Activated CD4-positive, alpha-beta memory T cell treated with anti-CD3 and anti-CD28 coated beads for 36 hours (primary cell): Measurements from ENCODE around the gene SAMD15. TPM values are rescaled to one million over a fixed set of nuclear protein-coding genes. Genes with fewer than 3 reads are reported as not detected.
"Not testable (repeated sequence)": the region's sequence is repeated elsewhere in the genome, so short reads cannot be mapped to it uniquely, and the experiment has no call there.

Source experiments
- CTCF ChIA-PET: fragments of 350-600 bp; sonication (Branson Sonifier 250); formaldehyde crosslinking; loops from one replicate; lab custom pipeline; 2021; ENCODE audit warnings: antibody characterized with exemption, inconsistent platforms; lab: Charles Lee
- POLR2A ChIA-PET: fragments of 350-600 bp; sonication (Branson Sonifier 250); formaldehyde crosslinking; loops from one replicate; lab custom pipeline; 2021; ENCODE audit warnings: antibody characterized with exemption; lab: Charles Lee
- DNase-seq: peaks from one replicate; pipeline ENCODE4 v3.0.0-alpha.2; 2020
- H3K27ac Mint-ChIP-seq: one replicate; pipeline ENCODE4 v1.8.0; 2021; ENCODE audit warnings: mixed read lengths
- H3K27me3 Mint-ChIP-seq: one replicate; pipeline ENCODE4 v1.8.0; 2021; ENCODE audit warnings: mixed read lengths
- H3K36me3 Mint-ChIP-seq: one replicate; pipeline ENCODE4 v1.8.0; 2021; ENCODE audit warnings: mixed read lengths
- H3K4me1 Mint-ChIP-seq: one replicate; pipeline ENCODE4 v1.8.0; 2021; ENCODE audit warnings: low read depth, mixed read lengths
- H3K4me3 Mint-ChIP-seq: one replicate; pipeline ENCODE4 v1.8.0; 2021; ENCODE audit warnings: mild to moderate bottlenecking, mixed read lengths
- H3K9me3 Mint-ChIP-seq: one replicate; pipeline ENCODE4 v1.8.0; 2021; ENCODE audit warnings: mixed read lengths
- intact Hi-C: fragments of 100-400 bp; cut with micrococcal nuclease; formaldehyde crosslinking; loops from one replicate; pipeline ENCODE4 v1.15.1; 2023
- total RNA-seq, 2 experiments: library from RNA; stranded (reverse); gene quantifications; one replicate each; pipeline ENCODE4 v1.2.3, GENCODE V29; 2021

The SAMD15 gene
- under 1 TPM in 1 of 2 experiments, not detected in 1; 0.38 TPM for total RNA-seq

DNA sequence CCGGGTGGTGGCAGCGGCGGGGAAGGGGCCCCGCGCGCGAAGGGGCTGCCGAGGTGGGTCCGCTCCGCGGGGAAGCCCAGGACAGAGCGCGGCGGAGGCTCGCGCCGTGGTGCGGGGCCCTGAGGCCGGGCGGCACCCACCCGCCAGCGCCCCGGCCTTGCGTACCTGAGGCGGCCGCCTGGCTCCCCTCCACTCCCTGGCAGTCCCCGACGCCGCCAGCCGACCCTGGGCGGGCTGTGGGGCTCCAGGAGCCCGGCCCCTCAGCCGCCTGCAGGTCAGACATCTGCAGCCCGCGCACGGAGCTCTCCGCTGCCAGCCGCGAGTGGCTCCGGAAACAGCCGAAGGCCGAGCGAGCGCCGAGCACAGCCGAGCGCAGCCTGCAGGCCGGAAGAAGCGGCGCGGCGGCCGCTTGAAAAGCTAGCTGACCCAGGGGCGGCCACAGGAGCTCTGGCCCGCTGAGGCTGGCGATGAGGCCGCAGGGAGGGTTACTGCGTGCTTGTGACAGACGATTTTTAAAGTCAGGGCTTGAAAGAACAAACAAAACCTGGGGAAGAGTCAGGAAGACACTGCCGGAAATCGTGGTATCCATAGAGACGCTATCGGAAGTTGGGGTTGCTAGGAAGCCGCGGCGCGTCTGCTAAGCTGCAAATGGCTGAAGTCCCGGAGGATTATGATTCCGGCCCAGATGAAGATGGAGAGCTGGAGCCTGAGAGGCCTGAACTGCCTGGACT, at the start of gene SAMD15, which contains the start of gene TMED8:
TSS of gene SAMD15 (plus strand) at position 609 of the 731 bp plus-strand sequence. CDS start at position 649, 40 bp downstream.
TSS of gene TMED8 (minus strand) at position 324 of the 731 bp plus-strand sequence. CDS start at position 283, 41 bp downstream.
- peak within 1 kb of the TSS; percentile 82 for H3K27ac Mint-ChIP-seq

DNA sequence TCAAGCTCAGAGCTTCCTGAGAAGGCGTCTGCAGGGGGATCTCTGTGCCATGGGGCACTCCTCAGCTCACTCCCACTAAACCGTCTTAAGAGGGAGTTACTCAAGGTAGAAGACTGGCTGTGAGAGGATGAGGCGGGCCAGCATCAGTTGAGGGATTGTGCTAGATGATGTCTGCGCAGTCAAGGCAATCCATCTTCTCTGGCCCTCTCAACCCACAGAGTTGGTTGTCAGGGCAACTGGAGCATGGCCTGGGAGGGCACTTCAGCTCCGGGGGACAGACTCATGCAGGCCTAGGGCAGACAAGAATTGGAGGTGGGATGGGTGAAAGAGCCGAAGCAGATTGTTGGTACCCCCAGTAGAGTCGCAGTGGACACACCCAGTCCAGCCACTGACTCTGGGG, 47.3 kb upstream of the SAMD15 start:
- Mint-ChIP-seq H3K4me3 (no peak overlapping the region), H3K27me3 (no peaks in the 10 kb centered on the region), H3K4me1 (no peaks in the 10 kb centered on the region), H3K9me3 (no peaks in the 10 kb centered on the region), H3K36me3 (no peaks in the 10 kb centered on the region), H3K27ac (no peak overlapping the region)
- ChIA-PET POLR2A (no interaction called here), CTCF (interaction anchor here (0.8 kb wide), 1 partner anchor 14 kb away, joined by 4 read pairs; no protein-coding TSS in a partner anchor)
- intact Hi-C loops = no loop called here
- DNase-seq = no peak

More for the DNA sequence above, at the start of gene SAMD15, which contains the start of gene TMED8:
- Mint-ChIP-seq H3K36me3 (peaks cover 20% of the 10 kb centered on the region), H3K9me3 (no peaks in the 10 kb centered on the region), H3K4me1 (peaks cover 42% of the 10 kb centered on the region), H3K4me3 (peak within 1 kb of the TSS; percentile 92), H3K27me3 (no peaks in the 10 kb centered on the region)
- intact Hi-C loops = loop anchor here (1.0 to 10.0 kb wide), 5 partner anchors 56 to 358 kb away; partner anchors contain the start of genes ALKBH1, CIPC, GSTZ1 and SLIRP
- DNase-seq = peak; percentile 88
- ChIA-PET CTCF (interaction anchor here (0.6 to 1.5 kb wide), 14 partner anchors 18 to 331 kb away, joined by 3 to 9 read pairs (median 3); partner anchors contain the start of genes GSTZ1, POMT2 and VIPAS39), POLR2A (interaction anchor here (0.6 to 1.8 kb wide), 7 partner anchors 56 to 332 kb away, joined by 3 to 14 read pairs (median 4); partner anchors contain the start of genes AHSA1, GSTZ1, POMT2 and VIPAS39)

DNA sequence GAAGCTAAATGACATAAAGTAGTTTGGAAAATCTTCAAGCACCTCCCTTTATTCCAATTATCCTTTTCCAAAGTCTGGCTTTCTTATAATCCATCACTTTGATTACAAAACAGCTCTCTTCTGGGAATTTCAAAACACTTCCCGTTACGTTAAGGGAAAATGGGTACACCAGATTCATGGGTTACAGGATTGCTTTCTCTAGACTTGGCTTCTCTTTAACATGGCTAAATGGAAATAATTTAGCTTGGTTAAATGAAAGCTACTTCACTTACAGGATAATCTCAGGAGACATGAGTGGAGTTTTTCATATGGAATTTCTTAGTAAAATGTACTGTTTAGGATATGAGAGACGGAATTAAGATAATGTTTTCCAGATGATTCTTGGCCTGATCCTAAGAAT, 41.6 kb upstream of the SAMD15 start:
- no peaks in the 10 kb centered on the region for H3K9me3 Mint-ChIP-seq
- POLR2A ChIA-PET = no interaction called here
- peaks cover 2% of the 10 kb centered on the region for H3K36me3 Mint-ChIP-seq
- DNase-seq = no peak
- no peaks in the 10 kb centered on the region for H3K4me1 Mint-ChIP-seq
- H3K27me3 Mint-ChIP-seq = no peaks in the 10 kb centered on the region
- CTCF ChIA-PET = interaction anchor here (2.9 kb wide), 1 partner anchor 20 kb away, joined by 11 read pairs; no protein-coding TSS in a partner anchor
- no peak overlapping the region for H3K27ac Mint-ChIP-seq
- H3K4me3 Mint-ChIP-seq = no peak overlapping the region
- intact Hi-C loops = no loop called here

DNA sequence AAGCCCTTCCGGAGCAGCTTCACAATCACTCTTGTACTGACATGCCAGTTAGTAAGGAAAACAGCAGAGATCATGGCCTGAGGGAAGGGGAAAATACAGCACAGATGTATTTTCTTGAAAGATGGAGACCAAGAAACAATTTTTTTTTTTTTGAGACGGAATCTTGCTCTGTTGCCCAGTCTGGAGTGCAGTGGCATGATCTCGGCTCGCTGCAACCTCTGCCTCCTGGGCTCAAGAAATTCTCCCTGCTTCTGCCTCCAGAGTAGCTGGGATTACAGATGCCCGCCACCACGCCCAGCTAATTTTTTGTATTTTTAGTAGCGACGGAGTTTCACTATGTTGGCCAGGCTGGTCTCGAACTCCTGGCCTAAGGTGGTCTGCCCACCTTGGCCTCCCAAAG, 39.9 kb upstream of the SAMD15 start:
- CTCF ChIA-PET = interaction anchor here (2.9 kb wide), 1 partner anchor 21 kb away, joined by 11 read pairs; no protein-coding TSS in a partner anchor
- DNase-seq, H3K4me1 Mint-ChIP-seq, H3K4me3 Mint-ChIP-seq, H3K27ac Mint-ChIP-seq, H3K9me3 Mint-ChIP-seq, H3K27me3 Mint-ChIP-seq, intact Hi-C loops, POLR2A ChIA-PET: not testable (repeated sequence)
- peaks cover 12% of the 10 kb centered on the region for H3K36me3 Mint-ChIP-seq

DNA sequence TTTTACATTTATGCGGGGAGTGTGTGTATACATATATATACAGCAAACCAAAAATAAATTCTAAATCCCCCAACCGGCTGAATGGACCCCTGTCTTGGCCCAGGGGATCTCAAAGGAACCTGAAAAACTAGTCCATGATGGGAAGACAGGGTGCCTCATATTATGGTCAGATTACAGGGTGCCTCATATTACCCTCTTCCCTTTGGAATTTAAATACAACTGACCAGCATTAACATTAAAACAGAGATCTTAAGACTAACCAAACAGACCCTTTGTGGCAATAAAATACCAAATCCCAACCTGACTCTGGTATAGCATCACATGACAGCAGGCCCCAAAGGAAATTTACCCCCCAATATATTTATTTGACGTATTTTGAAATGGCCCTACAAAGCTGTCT, 39.3 kb upstream of the SAMD15 start:
- no peaks in the 10 kb centered on the region for H3K4me1 Mint-ChIP-seq
- intact Hi-C loops = no loop called here
- H3K4me3 Mint-ChIP-seq = no peak overlapping the region
- DNase-seq = no peak
- no peaks in the 10 kb centered on the region for H3K9me3 Mint-ChIP-seq
- ChIA-PET CTCF (no interaction called here), POLR2A (no interaction called here)
- H3K27me3 Mint-ChIP-seq = no peaks in the 10 kb centered on the region
- H3K27ac Mint-ChIP-seq = no peak overlapping the region
- H3K36me3 Mint-ChIP-seq = peaks cover 12% of the 10 kb centered on the region

DNA sequence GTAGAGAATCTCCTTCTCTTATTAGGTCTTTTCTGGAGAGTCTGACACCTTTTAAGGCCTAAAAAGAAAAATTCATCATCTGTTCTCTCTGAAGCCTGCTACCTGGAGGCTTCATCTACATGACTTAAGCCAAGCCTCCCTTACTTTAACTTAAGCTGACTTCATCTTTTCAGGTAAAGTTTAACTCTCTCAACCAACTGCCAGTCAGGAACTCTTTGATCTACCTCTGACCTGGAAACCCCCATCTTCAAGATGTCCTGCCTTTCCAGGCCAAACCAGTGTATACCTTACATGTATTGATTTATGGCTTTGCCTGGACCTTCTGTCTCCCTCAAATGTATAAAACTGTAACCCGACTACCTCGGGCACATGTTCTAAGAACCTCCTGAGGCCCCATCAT, 38.9 kb upstream of the SAMD15 start:
- intact Hi-C loops = no loop called here
- ChIA-PET CTCF (no interaction called here), POLR2A (no interaction called here)
- Mint-ChIP-seq H3K27ac (no peak overlapping the region), H3K27me3 (no peaks in the 10 kb centered on the region), H3K36me3 (peaks cover 14% of the 10 kb centered on the region), H3K4me3 (no peak overlapping the region), H3K9me3 (no peaks in the 10 kb centered on the region), H3K4me1 (no peaks in the 10 kb centered on the region)
- DNase-seq = no peak

DNA sequence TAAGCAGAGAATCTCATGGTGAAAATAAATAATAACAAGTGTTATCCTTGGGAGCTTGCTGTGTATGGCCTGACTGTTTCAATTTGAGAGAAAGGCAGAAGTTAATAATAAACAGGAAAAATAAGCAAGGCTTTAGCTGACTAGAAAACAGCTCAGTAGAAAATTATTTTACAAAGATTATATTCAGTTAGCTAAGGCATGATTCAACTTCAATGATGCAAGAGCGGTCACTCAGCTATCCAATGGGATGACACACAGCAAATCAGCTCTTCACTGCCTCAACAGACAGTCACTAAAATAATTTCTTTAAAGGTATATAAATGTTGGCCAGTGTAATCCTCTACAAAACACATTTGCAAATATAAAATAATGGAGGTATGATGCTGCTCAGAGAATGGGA, 37.8 kb upstream of the SAMD15 start:
- Mint-ChIP-seq H3K36me3 (peaks cover 16% of the 10 kb centered on the region), H3K27ac (no peak overlapping the region), H3K4me1 (no peaks in the 10 kb centered on the region), H3K9me3 (no peaks in the 10 kb centered on the region), H3K27me3 (no peaks in the 10 kb centered on the region), H3K4me3 (no peak overlapping the region)
- intact Hi-C loops = no loop called here
- CTCF ChIA-PET = interaction anchor here (1.3 kb wide), 1 partner anchor 38 kb away, joined by 4 read pairs; the partner anchor contains the start of genes SAMD15 and TMED8
- POLR2A ChIA-PET = no interaction called here
- DNase-seq = no peak

DNA sequence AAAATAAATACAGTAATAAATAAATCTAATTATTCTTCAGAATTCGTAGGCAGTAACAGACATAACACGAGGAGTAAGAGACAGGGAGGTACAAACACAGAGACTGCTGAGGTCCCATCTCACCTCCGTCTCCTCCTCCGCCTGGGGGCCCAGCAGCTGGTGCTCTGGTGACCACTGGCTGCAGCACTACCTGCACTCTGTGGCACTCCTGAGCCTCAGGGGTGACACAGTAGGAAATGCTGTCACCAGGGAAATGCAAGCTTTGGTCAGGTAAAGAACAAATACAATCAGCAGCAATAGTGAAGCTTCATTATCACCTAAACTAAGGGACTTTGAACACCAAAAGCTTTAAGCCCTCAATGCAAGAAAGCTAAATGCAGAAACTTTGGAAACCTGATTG, 36.8 kb upstream of the SAMD15 start:
- CTCF ChIA-PET = interaction anchor here (1.3 kb wide), 1 partner anchor 24 kb away, joined by 3 read pairs; no protein-coding TSS in a partner anchor

DNA sequence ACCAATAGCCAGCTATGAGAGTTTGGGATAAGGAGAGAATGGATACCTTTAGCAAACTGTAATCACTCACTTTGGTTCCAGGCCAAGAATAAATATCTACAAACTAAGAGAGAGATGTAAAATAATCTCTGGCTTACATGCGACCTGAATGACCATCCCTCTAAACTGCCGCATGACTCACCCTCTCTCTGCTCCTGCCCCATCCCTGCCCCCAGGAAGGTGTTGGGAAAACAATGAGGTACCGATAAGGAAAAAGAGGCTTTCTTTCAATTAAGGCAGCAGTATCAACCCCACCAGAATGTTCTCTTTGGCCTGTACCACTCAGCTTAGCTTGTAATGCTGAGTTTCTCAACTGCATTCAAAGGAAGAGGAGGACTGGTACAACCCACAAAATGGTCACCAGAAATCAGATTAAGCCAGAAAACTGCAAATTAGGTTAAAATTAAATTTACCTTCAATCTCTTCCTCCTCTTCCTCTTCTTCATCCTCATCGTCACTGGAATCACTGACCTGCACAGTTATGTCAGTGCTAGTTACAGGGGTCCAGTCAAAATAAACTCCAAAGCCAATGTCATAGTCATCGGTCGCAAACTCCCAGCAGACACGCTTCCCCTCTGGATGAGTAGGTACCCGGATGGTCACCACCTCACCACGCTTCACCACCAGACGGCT, 34.3 kb upstream of the SAMD15 start:
- no peaks in the 10 kb centered on the region for H3K4me1 Mint-ChIP-seq
- H3K36me3 Mint-ChIP-seq = peaks cover 17% of the 10 kb centered on the region
- no peak overlapping the region for H3K27ac Mint-ChIP-seq
- no peaks in the 10 kb centered on the region for H3K27me3 Mint-ChIP-seq
- ChIA-PET CTCF (no interaction called here), POLR2A (no interaction called here)
- H3K9me3 Mint-ChIP-seq = no peaks in the 10 kb centered on the region
- DNase-seq = no peak
- H3K4me3 Mint-ChIP-seq = no peak overlapping the region
- intact Hi-C loops = no loop called here

More for the DNA sequence above, 36.8 kb upstream of the SAMD15 start:
- Mint-ChIP-seq H3K36me3 (peaks cover 16% of the 10 kb centered on the region), H3K27me3 (no peaks in the 10 kb centered on the region), H3K9me3 (no peaks in the 10 kb centered on the region), H3K4me3 (no peak overlapping the region), H3K27ac (no peak overlapping the region), H3K4me1 (no peaks in the 10 kb centered on the region)
- no peak for DNase-seq
- intact Hi-C loops = no loop called here
- POLR2A ChIA-PET = no interaction called here

DNA sequence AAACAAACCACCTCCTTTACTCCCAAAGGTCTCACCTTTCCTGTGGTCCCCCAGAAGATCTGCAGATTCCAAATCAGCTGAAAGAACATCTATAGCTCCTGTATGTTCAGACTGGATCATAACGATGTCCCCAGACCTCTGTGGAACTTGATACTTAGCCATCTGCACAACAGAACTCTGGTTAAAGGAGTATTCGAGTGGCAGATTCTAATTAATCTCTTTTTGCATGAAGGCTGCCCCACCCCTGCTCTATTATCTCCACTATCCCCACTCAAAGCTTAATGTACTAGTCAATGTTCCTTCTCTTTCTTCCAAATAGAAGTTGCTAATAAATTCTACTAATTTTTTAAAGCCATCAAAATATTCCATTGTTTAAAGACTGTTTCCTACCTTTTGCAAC, 33.5 kb upstream of the SAMD15 start:
- no peak for DNase-seq
- no peak overlapping the region for H3K27ac Mint-ChIP-seq
- intact Hi-C loops = no loop called here
- no peaks in the 10 kb centered on the region for H3K27me3 Mint-ChIP-seq
- no peaks in the 10 kb centered on the region for H3K4me1 Mint-ChIP-seq
- no peak overlapping the region for H3K4me3 Mint-ChIP-seq
- H3K9me3 Mint-ChIP-seq = no peaks in the 10 kb centered on the region
- ChIA-PET CTCF (no interaction called here), POLR2A (no interaction called here)
- H3K36me3 Mint-ChIP-seq = peaks cover 17% of the 10 kb centered on the region

DNA sequence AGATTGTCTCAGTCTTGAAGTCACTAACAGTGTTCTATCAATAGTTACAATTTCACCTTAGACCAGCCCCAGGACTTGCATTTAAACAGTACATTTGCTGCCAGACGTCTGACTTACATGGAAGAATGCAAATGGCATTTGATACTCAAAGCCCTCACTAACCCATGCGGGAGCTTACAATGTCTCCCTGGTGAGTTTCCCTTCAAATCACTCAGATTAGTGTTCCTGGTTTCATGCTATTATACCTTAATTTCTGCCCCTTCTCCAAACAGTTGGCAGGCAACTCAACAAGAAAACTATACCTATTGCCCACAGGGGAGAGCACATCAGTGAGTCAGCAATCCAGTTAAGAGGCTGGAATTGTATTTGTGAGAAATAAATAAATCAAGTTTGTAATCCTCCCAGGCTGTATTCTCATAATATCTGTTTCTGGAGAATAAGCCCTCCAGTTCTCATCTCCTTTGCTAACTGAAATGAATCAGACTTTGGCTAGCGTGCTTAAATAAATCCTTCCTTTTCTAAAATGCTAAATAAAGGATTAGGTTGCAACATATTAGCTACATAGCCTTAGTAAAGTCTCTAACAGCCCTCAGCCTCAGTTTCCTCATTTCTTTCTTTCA, 32.7 kb upstream of the SAMD15 start:
- no peaks in the 10 kb centered on the region for H3K4me1 Mint-ChIP-seq
- no peak overlapping the region for H3K4me3 Mint-ChIP-seq
- intact Hi-C loops = no loop called here
- ChIA-PET POLR2A (no interaction called here), CTCF (no interaction called here)
- H3K36me3 Mint-ChIP-seq = peaks cover 20% of the 10 kb centered on the region
- no peaks in the 10 kb centered on the region for H3K27me3 Mint-ChIP-seq
- H3K9me3 Mint-ChIP-seq = no peaks in the 10 kb centered on the region
- H3K27ac Mint-ChIP-seq = no peak overlapping the region
- no peak for DNase-seq

DNA sequence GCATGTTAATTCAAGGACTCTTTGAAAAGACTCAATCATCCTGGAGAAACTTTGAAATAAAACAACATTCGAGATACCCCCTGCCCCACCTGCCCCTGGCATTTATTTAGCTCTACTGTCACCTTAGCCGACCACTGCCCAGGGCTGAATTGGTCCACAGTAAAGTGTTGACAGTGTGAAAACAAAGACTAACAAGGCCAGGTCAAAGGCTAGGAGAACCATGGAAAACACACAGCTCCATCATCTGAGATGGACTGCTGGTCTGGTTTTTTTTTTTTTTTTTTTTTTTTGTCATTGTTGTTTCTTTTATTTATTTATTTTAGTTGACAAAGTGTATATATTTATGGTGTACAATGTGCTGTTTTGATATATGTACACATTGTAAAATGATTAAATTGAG, 30.7 kb upstream of the SAMD15 start:
- Mint-ChIP-seq H3K27ac (no peak overlapping the region), H3K27me3 (no peaks in the 10 kb centered on the region), H3K9me3 (no peaks in the 10 kb centered on the region), H3K36me3 (peaks cover 21% of the 10 kb centered on the region), H3K4me1 (no peaks in the 10 kb centered on the region), H3K4me3 (no peak overlapping the region)
- intact Hi-C loops = no loop called here
- ChIA-PET CTCF (interaction anchor here (0.6 kb wide), 1 partner anchor 44 kb away, joined by 3 read pairs; no protein-coding TSS in a partner anchor), POLR2A (no interaction called here)
- no peak for DNase-seq
